Measurements from ENCODE around the gene OSBP2.

DNA sequence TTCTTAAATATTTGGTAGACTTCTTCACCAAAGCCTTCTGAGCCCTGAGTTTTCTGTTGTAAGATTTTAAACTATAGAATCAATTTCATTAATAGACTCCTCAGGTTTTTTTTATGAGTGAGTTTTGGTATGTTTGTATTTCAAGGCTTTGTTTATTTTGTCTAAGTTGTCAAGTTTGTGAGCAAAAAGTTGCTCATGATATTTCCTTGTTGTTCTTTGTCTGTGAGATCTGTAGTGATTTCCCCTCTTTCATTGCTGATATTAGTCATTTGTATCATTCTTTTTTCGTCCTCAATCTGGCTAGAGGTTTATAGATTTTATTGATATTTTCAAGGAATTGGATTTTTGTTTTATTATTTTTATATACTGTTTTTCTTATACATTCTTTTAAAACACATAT is 152.9 kb downstream of the OSBP2 start:
- TF ChIP-seq, protein P1, sequence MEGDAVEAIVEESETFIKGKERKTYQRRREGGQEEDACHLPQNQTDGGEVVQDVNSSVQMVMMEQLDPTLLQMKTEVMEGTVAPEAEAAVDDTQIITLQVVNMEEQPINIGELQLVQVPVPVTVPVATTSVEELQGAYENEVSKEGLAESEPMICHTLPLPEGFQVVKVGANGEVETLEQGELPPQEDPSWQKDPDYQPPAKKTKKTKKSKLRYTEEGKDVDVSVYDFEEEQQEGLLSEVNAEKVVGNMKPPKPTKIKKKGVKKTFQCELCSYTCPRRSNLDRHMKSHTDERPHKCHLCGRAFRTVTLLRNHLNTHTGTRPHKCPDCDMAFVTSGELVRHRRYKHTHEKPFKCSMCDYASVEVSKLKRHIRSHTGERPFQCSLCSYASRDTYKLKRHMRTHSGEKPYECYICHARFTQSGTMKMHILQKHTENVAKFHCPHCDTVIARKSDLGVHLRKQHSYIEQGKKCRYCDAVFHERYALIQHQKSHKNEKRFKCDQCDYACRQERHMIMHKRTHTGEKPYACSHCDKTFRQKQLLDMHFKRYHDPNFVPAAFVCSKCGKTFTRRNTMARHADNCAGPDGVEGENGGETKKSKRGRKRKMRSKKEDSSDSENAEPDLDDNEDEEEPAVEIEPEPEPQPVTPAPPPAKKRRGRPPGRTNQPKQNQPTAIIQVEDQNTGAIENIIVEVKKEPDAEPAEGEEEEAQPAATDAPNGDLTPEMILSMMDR (conservative IDR thresholded peaks at IDR 0.05), result no peak
- no peak for TF ChIP-seq EZH2 (IDR thresholded peaks at IDR 0.05; ENCODE audit: low read depth)

All from PC-9 (cell line).